NCI-H1930 (cell line): Measurements from ENCODE around the gene CALHM2.

ENCODE experiments used
- DNase-seq, 2 experiments: peaks; one replicate each; lab custom pipeline; 2025; lab: John Stamatoyannopoulos, UW

The CALHM2 gene

DNA sequence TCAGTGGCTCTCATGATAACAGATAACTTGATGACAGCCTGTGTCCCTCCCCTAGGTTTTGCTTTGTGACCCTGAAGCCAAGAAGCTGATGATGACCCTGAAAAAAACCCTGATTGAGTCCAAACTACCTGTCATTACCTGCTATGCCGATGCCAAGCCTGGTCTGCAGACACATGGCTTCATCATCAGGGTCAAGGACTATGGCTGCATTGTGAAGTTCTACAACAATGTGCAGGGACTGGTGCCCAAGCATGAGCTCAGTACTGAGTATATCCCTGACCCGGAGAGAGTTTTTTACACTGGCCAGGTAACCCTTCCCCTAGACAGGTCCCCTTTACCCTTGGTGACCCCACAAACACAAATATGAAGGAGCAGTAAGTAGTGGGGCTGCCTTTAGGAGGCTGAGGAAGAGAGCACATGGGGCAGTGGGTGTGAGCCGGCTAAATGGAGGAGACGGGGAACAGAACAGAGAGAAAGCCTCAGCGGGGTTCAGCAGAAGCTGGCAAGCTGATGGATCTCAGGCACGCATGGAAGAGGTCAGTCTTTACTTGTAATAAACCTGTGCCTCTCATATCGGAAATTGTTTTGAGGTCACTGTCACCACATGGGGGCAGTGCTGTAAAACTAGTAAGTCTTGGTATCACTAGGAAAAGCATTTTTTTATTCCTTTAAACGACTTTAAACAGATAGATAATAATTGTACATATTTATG lies 35.6 kb downstream of the CALHM2 start:
- peak in 1 of 2 experiments; percentile 19 for DNase-seq

DNA sequence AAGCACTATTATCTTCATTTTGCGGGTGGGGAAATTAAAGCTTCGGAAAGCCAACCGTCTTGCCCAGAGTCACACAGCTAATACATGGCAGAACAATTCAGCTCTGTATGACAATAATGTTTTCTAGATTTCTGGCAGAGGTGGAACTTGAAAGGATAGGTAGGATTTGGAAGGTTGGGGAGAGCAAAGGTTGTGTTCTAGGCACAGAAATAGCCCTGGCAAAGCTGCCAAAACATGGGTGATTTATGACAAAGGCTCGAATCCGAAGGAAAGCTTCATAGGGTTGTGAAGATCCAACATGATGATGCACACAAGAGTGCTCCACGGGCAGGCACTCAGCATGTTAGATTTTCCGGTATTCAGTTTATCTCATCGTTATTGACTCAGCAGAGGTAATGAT lies 36.6 kb downstream of the CALHM2 start:
- no peak for DNase-seq

DNA sequence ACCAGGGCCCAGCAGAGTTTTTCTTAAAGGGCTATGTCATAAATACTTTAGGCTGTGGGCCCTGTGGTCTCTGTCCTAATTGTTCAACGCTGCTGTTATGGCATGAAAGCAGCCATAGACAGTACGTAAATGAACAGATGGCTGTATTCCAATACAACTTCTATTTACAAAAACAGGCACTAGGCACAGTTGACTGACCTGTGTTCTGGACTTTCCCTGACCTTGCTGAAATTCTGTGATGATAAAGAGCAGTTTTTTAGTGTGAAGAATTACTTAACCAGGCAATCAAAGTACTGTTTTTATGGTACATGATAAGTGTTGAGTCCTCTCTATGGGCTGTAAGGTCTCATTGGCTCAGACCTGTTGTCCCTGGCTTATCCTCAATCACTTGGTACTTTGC lies 38.6 kb downstream of the CALHM2 start:
- DNase-seq, result no peak

DNA sequence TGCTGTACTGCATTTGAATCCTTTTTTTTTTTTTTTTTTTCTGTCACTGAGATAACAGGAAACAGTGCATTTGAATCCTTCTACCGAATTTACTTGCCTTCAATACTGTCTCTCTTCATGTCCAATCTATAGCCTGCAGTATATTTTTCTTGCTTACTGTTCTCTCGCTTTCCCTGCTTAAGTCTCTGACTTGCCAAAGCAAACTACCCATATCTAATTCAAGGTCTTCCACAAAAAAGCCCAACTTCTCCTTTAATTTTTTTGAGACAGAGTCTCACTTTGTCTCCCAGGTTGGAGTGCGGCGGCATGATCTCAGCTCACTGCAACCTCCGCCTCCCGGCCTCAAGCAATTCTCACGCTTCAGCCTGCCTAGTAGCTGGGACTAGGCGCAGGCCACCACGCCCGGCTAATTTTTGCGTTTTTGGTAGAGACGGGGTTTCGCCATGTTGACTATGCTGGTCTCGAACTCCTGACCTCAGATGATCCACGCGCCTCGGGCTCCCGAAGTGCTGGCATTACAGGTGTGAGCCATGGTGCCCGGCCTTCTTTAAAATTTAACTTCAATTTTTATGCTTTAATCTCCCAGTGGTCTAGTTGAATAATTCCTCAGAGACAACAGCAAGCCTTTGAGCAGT lies 54.9 kb downstream of the CALHM2 start:
- no peak for DNase-seq

DNA sequence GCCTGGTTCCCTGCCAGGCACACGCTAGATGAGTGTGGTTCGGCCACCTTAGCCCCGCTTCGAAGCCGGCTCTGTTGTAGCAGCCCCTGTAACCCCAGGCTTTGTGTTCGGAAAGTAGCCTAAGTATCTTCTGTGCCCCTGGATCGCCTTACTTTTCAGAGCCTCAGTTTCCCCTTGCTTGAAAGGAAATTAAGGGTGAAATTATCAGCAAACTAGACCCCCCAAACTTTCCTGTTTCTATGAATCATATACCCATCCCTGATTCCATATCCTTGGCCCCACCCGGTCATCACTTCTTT lies 55.4 kb downstream of the CALHM2 start:
- DNase-seq, result no peak
